ENCODE measurements around the gene CBX5. TPM values are rescaled to one million over a fixed set of nuclear protein-coding genes. Genes with fewer than 3 reads are reported as not detected.

The CBX5 gene
- total and polyA plus RNA-seq, 10 of the 15 experiments (the other 5 are each of a cell fraction or from before 2014, with no cell fraction given) = 46.7 to 138 (median 74.6) TPM

DNA sequence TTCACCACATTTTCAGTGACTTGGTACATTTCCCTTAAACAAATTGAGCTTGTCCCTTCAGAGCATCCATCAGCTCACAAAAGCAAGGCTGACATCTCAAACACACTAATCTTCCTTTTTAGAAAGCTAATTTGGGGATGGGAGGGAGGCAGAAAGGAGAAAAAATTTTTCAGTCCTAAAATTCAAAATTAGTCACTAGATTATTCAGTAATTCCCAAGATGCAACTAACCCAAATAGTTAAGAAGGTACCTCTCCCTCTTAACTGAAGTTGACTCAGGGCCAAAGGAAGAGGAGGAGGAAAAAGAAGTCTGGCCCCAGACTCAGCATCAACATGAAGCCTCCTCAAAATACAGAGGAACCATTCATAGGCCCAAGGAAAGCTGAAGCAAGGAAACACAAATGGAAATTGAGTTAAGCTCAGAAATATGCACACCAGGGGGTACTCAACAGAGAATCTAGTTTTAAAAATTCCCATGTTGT is 21.7 kb downstream of the CBX5 start:
- POLR2A ChIA-PET = interaction anchor here (0.7 to 3.4 kb wide), 10 partner anchors 9 to 240 kb away, joined by 3 to 60 read pairs (median 5); partner anchors contain the start of genes CBX5, COPZ1, HNRNPA1 and NCKAP1L
- peak overlapping the region; percentile 1; the same call in 1 of the 2 replicates for H3K27ac ChIP-seq (ENCODE audit: control insufficient read depth, insufficient read depth)
- H3K79me2 ChIP-seq (ENCODE audit: control insufficient read depth, insufficient read depth, low read length) = peaks cover 39% of the 10 kb centered on the region
- H3K27me3 ChIP-seq (replicated peaks in 1 of 2; ENCODE audit: control insufficient read depth in 2 of 2, insufficient read depth in 2 of 2, low read length in 1 of 2) = no peaks in the 10 kb centered on the region
- CTCF ChIA-PET = interaction anchor here (0.7 to 3.7 kb wide), 24 partner anchors 9 to 146 kb away, joined by 3 to 26 read pairs (median 4); partner anchors contain the start of genes CBX5, COPZ1 and HNRNPA1
- in situ Hi-C loops (cut with MboI) (no loop called here), intact Hi-C loops (cut with micrococcal nuclease; ENCODE audit: unreplicated experiment) (loop anchor here (2.0 kb wide), 1 partner anchor 19 kb away; no protein-coding TSS in a partner anchor)
- H3K4me3 ChIP-seq = no peak overlapping the region
- H3K4me2 ChIP-seq (ENCODE audit: control insufficient read depth, insufficient read depth) = 0 out of 2 replicates have a peak overlapping the region, but pooled peaks have one; percentile 2
- no peak overlapping the region for H2AFZ ChIP-seq (ENCODE audit: control insufficient read depth, low read depth, low read length)
- BruUV-seq (replicated peaks) = no TSS peak
- H3K9me3 ChIP-seq (replicated peaks; ENCODE audit: control insufficient read depth, insufficient read depth, low read length) = no peaks in the 10 kb centered on the region
- no peak overlapping the region; the same call in 1 of the 2 replicates for H3K9ac ChIP-seq (ENCODE audit: control insufficient read depth, insufficient read depth, low read length)
- peaks cover 2 to 15% of the 10 kb centered on the region in 2 experiments; a peak in 3 of 4 replicates for H3K36me3 ChIP-seq (ENCODE audit: control insufficient read depth in 2 of 2, insufficient read depth in 2 of 2, low read length in 1 of 2)
- no peak for TF ChIP-seq HCFC1 (IDR thresholded peaks at IDR 0.05; ENCODE audit: low read length)
- TF ChIP-seq KLF5 (IDR thresholded peaks at IDR 0.05; ENCODE audit: partially characterized antibody) = no peak
- TF ChIP-seq ZNF274 (IDR thresholded peaks at IDR 0.05; ENCODE audit: insufficient read depth, insufficient read length) = no peak
- TF ChIP-seq, protein P1, sequence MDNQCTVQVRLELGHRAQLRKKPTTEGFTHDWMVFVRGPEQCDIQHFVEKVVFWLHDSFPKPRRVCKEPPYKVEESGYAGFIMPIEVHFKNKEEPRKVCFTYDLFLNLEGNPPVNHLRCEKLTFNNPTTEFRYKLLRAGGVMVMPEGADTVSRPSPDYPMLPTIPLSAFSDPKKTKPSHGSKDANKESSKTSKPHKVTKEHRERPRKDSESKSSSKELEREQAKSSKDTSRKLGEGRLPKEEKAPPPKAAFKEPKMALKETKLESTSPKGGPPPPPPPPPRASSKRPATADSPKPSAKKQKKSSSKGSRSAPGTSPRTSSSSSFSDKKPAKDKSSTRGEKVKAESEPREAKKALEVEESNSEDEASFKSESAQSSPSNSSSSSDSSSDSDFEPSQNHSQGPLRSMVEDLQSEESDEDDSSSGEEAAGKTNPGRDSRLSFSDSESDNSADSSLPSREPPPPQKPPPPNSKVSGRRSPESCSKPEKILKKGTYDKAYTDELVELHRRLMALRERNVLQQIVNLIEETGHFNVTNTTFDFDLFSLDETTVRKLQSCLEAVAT (IDR thresholded peaks at IDR 0.05) = no peak
- TF ChIP-seq, protein P2, sequence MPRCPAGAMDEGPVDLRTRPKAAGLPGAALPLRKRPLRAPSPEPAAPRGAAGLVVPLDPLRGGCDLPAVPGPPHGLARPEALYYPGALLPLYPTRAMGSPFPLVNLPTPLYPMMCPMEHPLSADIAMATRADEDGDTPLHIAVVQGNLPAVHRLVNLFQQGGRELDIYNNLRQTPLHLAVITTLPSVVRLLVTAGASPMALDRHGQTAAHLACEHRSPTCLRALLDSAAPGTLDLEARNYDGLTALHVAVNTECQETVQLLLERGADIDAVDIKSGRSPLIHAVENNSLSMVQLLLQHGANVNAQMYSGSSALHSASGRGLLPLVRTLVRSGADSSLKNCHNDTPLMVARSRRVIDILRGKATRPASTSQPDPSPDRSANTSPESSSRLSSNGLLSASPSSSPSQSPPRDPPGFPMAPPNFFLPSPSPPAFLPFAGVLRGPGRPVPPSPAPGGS (IDR thresholded peaks at IDR 0.05; ENCODE audit: borderline replicate concordance, insufficient read depth, low read depth, low read length, poor library complexity, severe bottlenecking) = no peak
- TF ChIP-seq YY1 (IDR thresholded peaks at IDR 0.05; ENCODE audit: low read depth, low read length) = no peak
- no peak for TF ChIP-seq RCOR1 (conservative IDR thresholded peaks at IDR 0.05; ENCODE audit: low read depth, low read length)
- TF ChIP-seq, protein P3, sequence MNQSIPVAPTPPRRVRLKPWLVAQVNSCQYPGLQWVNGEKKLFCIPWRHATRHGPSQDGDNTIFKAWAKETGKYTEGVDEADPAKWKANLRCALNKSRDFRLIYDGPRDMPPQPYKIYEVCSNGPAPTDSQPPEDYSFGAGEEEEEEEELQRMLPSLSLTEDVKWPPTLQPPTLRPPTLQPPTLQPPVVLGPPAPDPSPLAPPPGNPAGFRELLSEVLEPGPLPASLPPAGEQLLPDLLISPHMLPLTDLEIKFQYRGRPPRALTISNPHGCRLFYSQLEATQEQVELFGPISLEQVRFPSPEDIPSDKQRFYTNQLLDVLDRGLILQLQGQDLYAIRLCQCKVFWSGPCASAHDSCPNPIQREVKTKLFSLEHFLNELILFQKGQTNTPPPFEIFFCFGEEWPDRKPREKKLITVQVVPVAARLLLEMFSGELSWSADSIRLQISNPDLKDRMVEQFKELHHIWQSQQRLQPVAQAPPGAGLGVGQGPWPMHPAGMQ (IDR thresholded peaks at IDR 0.05; ENCODE audit: borderline replicate concordance) = no peak
- no peak for TF ChIP-seq MEF2A (IDR thresholded peaks at IDR 0.05; ENCODE audit: insufficient read depth, low read depth, low read length)
- no peak for ATAC-seq
- no peaks in the 10 kb centered on the region for H4K20me1 ChIP-seq (ENCODE audit: control insufficient read depth, insufficient read depth)
- SMC1A ChIA-PET (ENCODE audit: uncharacterized antibody, unreplicated experiment) = interaction anchor here (0.8 to 3.3 kb wide), 14 partner anchors 9 to 127 kb away, joined by 3 to 28 read pairs (median 4); partner anchors contain the start of genes CBX5, COPZ1, HNRNPA1 and ZNF385A
- no peak for DNase-seq (ENCODE audit: low read depth, low spot score)
- peaks cover 17% of the 10 kb centered on the region for H3K4me1 ChIP-seq (ENCODE audit: control insufficient read depth, insufficient read depth, low read length)
- FAIRE-seq = no peak
- RAD21 ChIA-PET (ENCODE audit: unreplicated experiment) = interaction anchor here (1.6 to 4.3 kb wide), 5 partner anchors 17 to 101 kb away, joined by 4 to 39 read pairs (median 11); partner anchors contain the start of genes CBX5, COPZ1 and HNRNPA1

All from GM12878 (cell line).